Activated CD4-positive, alpha-beta T cell treated with anti-CD3 and anti-CD28 coated beads, Interleukin-2, amount 50 U/mL, for 4 hours (primary cell): ENCODE measurements around the gene XRRA1.

Experiments used
- DNase-seq, 2 experiments: peaks; one replicate each; pipeline ENCODE4 v3.0.0-alpha.2; 2020

The XRRA1 gene

GRCh38 chr11:74824285-74824982 is 124.5 kb downstream of the XRRA1 start:
- no peak for DNase-seq

DNA sequence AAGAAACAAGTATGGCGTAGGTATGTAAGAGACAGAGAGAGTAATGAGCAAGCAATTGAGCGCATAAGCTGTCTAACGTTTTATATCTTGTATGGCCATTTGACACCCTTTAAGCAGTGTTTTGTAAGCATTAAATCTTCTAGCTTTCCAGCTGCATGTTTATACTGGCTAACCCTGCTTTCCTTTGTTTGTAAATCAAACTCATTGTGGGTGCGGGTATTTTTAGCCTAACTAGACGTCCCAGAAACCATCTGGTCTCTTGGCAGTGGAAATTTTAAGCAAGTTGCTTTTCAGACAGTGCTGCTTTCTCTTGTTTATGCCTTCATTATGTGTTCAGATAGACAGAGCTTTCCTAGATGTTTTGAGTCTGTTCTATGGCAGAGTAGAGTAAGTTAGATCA is 126.7 kb downstream of the XRRA1 start:
- DNase-seq: no peak

DNA sequence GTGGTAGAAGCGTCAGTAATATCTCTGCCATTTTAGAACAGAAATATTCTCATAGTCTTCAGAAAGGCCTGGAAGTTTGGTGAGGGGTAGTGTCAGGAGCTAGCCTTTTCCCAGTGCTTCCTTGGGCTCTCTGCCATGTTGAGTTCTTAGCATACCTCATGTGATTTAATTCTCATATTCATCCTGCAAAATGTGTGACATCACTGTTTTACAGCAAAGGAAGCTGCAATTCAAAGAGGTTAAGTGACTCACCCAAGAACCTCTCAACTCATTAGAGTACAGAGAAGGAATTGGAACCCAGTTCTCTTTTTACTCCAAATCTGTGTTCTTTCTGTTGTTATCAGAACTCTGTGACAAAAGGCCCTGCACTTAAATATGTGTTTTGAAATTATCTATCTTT is 128.1 kb downstream of the XRRA1 start:
- DNase-seq: no peak

DNA sequence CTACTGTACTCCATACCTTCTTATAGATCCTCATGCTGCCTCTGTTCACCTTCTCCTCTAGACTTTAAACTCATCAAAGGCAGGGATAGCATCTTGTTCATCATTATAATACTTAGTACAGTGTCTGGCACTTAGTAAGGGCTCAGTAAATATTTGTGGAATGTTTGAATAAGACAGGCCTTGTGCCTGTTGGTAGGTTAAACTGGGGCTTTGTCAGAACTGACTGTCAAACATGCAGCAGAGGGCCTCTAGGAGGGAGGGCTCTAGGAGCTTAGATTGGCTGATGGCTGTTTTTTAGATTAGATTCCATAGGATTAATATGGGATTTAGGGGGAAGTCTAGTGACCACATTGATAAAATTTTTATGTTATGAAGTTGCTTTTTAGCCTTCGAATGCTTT is 129.5 kb downstream of the XRRA1 start:
- DNase-seq: no peak

DNA sequence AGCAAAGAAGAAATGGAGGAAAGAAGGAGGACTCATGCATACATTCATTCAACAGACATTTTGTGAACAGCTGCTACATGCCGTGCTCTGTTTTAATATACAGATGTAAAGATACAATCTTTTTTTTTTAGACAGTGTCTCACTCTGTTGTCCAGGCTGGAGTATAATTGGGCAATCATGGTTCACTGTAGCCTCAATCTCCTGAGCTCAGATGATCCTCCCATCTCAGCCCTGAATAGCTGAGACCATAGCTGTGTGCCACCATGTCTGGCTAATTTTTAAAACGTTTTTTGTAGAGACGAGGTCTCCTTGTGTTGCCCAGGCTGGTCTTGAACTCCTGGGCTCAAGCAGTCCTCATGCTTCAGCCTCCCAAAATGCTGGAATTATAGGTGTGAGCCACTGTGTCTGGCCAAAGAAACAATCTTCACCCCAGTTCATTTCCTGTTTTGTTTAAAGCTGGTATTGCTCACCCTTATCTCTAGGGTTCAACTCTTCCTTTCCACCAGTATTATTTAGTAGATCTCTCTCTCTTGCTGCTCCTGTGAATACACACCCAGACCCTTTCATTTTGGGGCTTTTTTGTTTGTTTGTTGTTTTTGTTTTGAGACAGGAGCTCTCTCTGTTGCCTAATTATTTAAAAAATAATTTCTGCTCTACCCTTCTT is 130.5 kb downstream of the XRRA1 start:
- no peak for DNase-seq

GRCh38 chr11:74816664-74817063 is 132.2 kb downstream of the XRRA1 start:
- DNase-seq: no peak

DNA sequence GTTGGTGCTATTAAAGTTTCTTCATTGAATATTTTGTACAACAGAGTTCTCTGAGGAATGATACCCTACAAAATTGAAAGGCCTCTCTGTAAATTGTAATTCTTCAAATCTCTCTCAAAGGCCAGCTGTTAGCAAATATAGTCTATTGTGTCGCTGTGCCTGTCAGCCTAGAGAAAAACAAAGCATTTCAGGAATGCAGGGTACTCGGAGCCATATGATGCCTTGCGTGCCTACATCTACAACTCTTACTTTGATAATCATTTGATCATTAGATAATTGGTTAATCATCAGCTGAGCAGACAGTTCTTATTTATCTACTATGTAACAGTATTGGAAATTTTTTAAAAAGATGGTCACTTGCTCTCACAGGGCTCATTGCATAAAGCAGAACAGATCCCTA is 132.9 kb downstream of the XRRA1 start:
- DNase-seq: no peak

- no peak for DNase-seq
Measured at GRCh38 chr11:74809801-74810200, 139.1 kb downstream of the XRRA1 start.

DNA sequence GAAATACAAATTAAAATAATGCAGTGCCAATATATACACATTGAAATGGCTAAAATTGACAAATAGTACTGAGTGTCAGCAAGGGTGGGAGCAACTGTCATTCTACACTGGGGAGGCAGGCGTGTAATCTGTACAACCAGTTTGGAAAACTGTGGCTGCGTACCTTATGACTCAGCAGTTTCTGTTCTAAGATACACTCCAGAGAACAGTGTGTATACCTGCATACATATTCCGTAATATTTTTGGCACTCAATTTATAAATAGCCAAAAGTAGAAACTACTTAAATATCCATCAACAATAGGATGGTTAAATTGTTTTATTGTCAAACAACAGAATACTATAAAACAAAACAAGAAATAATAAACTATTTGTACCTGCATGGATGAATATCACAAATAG is 142.6 kb downstream of the XRRA1 start:
- no peak for DNase-seq

DNA sequence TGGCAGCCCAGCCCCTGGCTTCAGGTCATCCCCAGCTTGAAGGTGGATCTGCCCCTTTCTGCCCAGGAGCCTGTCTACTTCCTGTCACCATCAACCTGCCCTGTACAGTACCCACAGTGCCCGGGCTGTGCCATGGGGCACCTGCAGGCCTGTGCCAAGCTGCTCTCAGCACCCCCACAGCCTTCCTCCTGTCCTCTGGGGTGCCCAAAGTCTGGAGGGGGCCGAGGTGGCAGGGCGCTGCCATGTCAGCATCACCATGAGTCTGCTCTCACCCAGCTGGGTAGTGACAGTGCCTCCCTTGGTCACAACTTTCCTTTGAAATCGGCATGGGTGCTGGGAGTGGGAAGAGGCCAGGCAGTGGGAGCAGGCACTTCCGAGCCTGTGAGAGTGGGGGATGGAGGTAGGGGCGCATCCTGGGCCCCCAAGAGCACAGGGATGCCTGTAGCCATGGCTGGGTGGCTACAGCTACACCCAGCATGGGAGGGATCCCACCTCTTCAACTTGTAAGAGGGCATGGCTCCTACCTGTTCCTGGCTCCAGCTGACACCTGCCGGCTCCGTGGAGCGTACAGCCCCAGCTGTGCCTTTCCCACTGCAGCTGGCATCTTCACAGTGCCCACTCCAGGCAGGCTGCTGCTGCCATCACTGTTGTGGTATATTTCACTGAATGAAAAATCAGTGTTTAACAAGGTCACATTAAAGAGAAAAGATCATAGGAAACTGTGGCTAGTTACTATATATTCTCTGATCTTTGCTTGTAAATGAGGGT is 157.4 kb downstream of the XRRA1 start:
- DNase-seq: no peak
